ENCODE data around the gene RBBP4. TPM values are rescaled to one million over a fixed set of nuclear protein-coding genes. Genes with fewer than 3 reads are reported as not detected.

RBBP4 gene
- total RNA-seq, 2 donors from 2014 or later, result 122 to 183 TPM

GRCh38 chr1:32650248-32650751, 708 bp upstream of the RBBP4 start, which contains the start of gene ZBTB8OS:
Gene ZBTB8OS, minus strand, starts transcription at chr1:32650550. Its CDS starts 21 bp downstream, at chr1:32650529.
- Histone ChIP-seq H3K9me3 (no peaks in the 10 kb centered on the region), H3K4me1 (replicated peaks) (peaks cover 9% of the 10 kb centered on the region), H3K27ac (peak within 1 kb of the TSS; percentile 100), H3K4me3 (peak within 1 kb of the TSS; percentile 87), H3K36me3 (no peaks in the 10 kb centered on the region), H3K27me3 (replicated peaks; ENCODE audit: insufficient read depth) (no peaks in the 10 kb centered on the region)
- TF ChIP-seq POLR2AphosphoS5 (IDR thresholded peaks at IDR 0.05) (peak; percentile 77), POLR2A (IDR thresholded peaks at IDR 0.05) (peak; percentile 36), CTCF (IDR thresholded peaks at IDR 0.05) (no peak)
- WGBS, result 0% methylated on average over 21 of the region's 21 CpGs
- intact Hi-C loops (cut with DNase I), result loop anchor here (2.0 kb wide), 1 partner anchor 53 kb away; the partner anchor contains the start of gene SYNC
- peak; percentile 90 for DNase-seq (ENCODE audit: low spot score)

GRCh38 chr1:32651461-32652073, 559 bp downstream of the RBBP4 start:
- Histone ChIP-seq H3K36me3 (no peaks in the 10 kb centered on the region), H3K9me3 (no peaks in the 10 kb centered on the region), H3K27me3 (replicated peaks; ENCODE audit: insufficient read depth) (no peaks in the 10 kb centered on the region), H3K4me3 (peak overlapping the region; percentile 87), H3K4me1 (replicated peaks) (peaks cover 9% of the 10 kb centered on the region), H3K27ac (peak overlapping the region; percentile 100)
- intact Hi-C loops (cut with DNase I), result loop anchor here (2.0 kb wide), 1 partner anchor 51 kb away; the partner anchor contains the start of gene SYNC
- DNase-seq (ENCODE audit: low spot score), result no peak
- under 1% methylated on average over 43 of the region's 43 CpGs for WGBS
- TF ChIP-seq POLR2AphosphoS5 (IDR thresholded peaks at IDR 0.05), result no peak
- TF ChIP-seq POLR2A (IDR thresholded peaks at IDR 0.05), result no peak
- no peak for TF ChIP-seq CTCF (IDR thresholded peaks at IDR 0.05)

GRCh38 chr1:32652244-32652962, 1.4 kb downstream of the RBBP4 start:
- no peak for DNase-seq (ENCODE audit: low spot score)
- H3K27me3 ChIP-seq (replicated peaks; ENCODE audit: insufficient read depth), result no peaks in the 10 kb centered on the region
- H3K27ac ChIP-seq, result no peak overlapping the region
- H3K36me3 ChIP-seq, result peaks cover 1 to 2% of the 10 kb centered on the region in 2 donors
- peaks cover 9% of the 10 kb centered on the region for H3K4me1 ChIP-seq (replicated peaks)
- peak overlapping the region; percentile 87 for H3K4me3 ChIP-seq
- intact Hi-C loops (cut with DNase I), result no loop called here
- WGBS, result 87% methylated on average over 16 of the region's 16 CpGs
- TF ChIP-seq POLR2AphosphoS5 (IDR thresholded peaks at IDR 0.05) (no peak), CTCF (IDR thresholded peaks at IDR 0.05) (no peak), POLR2A (IDR thresholded peaks at IDR 0.05) (no peak)
- H3K9me3 ChIP-seq, result no peaks in the 10 kb centered on the region

DNA sequence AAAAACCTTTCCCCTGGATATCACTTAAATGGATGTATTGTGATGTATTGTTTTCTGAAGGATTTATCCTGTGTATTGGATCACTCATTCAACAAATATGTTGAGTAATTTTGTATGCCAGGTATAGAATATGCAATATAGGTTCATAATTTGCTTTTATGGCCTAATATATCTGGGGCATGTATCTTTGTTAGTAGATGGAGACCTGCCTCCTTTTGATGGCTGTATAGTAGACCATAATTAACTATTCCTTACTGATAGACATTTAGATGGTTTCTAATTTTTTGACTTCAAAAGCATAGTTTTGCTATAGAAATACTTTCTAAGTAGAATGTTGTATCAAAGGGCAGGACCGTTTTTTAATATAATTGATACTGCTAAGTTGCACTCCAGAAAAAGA, 8.6 kb downstream of the RBBP4 start:
- Histone ChIP-seq H3K9me3 (no peaks in the 10 kb centered on the region), H3K36me3 (peaks cover 7 to 8% of the 10 kb centered on the region in 2 donors), H3K4me1 (replicated peaks) (no peaks in the 10 kb centered on the region), H3K4me3 (no peak overlapping the region), H3K27ac (no peak overlapping the region), H3K27me3 (replicated peaks; ENCODE audit: insufficient read depth) (no peaks in the 10 kb centered on the region)
- TF ChIP-seq POLR2AphosphoS5 (IDR thresholded peaks at IDR 0.05) (no peak), CTCF (IDR thresholded peaks at IDR 0.05) (no peak), POLR2A (IDR thresholded peaks at IDR 0.05) (no peak)
- WGBS, result 80% methylated on average over 1 of the region's 1 CpG
- intact Hi-C loops (cut with DNase I), result no loop called here
- no peak for DNase-seq (ENCODE audit: low spot score)
